DMS79 (cell line): ENCODE results near the gene SLC15A2.
"Not testable (repeated sequence)": the region's sequence is repeated elsewhere in the genome, so short reads cannot be mapped to it uniquely, and the experiment has no call there.

ENCODE experiments used
- DNase-seq: peaks from one replicate; lab custom pipeline; 2025; lab: John Stamatoyannopoulos, UW

Gene SLC15A2, protein sequence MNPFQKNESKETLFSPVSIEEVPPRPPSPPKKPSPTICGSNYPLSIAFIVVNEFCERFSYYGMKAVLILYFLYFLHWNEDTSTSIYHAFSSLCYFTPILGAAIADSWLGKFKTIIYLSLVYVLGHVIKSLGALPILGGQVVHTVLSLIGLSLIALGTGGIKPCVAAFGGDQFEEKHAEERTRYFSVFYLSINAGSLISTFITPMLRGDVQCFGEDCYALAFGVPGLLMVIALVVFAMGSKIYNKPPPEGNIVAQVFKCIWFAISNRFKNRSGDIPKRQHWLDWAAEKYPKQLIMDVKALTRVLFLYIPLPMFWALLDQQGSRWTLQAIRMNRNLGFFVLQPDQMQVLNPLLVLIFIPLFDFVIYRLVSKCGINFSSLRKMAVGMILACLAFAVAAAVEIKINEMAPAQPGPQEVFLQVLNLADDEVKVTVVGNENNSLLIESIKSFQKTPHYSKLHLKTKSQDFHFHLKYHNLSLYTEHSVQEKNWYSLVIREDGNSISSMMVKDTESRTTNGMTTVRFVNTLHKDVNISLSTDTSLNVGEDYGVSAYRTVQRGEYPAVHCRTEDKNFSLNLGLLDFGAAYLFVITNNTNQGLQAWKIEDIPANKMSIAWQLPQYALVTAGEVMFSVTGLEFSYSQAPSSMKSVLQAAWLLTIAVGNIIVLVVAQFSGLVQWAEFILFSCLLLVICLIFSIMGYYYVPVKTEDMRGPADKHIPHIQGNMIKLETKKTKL

DNA sequence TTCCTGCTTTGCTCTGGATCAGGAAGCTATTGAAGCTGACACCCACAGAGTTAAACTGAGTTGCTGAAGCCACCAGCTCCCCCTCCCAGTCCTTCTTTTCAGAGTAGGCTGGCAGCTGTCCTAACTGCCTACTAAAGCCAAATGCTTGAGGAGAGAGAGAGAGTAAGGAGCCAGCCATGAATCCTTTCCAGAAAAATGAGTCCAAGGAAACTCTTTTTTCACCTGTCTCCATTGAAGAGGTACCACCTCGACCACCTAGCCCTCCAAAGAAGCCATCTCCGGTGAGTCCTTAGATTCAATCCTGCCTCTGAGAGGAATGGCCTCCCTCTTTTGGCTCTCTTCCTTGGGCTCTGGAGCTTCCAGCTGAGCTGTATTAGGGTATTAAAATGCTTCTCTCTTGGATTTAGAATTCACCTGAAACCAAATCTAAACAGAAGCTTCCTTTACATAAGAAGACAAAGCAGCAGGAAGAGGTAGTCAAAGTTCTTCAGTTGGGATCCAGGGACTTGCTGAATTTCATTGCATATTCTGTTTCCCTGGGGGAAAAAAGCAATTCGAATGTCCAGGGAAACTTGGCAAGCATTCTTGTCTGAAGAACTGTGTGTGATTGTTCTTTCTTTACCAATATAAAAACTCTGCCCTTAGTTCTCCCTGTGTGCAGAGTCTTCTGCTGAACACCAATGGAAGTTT, at the start of gene SLC15A2:
SLC15A2 (plus strand) TSS at position 101 of the 690 bp plus-strand sequence; CDS start at position 177, 76 bp downstream.
- DNase-seq = no peak

DNA sequence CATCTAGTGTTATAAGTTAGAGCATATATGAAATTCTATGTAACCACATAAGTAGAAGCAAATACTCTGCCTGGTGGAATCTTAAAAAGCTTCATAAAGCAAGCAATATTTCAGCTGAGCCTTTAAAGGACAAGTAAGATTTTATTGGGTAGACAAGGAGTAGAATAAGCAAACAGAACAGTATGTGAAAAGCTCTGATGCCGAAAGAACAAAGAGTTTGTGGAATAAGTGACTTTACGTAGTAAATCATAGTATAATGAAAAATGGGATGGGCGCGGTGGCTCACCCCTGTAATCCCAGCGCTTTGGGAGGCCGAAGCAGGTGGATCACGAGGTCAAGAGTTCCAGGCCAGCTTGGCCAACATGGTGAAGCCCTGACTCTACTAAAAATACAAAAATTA, 49.3 kb upstream of the SLC15A2 start:
- no peak for DNase-seq

DNA sequence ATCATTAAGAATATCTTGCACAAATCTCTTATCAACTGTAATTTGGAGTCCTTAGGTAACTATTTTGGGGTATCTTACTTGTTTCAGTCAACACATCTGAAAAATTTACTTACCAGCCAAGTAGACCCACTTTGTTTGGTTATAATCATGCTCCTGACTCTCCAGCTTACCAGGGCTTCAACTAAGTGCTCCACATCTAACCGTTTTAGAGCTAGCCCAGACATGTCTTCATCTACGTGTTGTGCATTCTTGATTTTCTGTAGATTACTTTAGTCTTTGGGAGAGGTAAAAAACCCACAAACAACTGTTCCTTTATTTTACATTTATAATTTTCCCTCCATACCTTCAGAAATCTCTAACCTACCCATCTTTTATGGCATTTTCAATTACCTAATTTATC, 41.9 kb upstream of the SLC15A2 start:
- no peak for DNase-seq

DNA sequence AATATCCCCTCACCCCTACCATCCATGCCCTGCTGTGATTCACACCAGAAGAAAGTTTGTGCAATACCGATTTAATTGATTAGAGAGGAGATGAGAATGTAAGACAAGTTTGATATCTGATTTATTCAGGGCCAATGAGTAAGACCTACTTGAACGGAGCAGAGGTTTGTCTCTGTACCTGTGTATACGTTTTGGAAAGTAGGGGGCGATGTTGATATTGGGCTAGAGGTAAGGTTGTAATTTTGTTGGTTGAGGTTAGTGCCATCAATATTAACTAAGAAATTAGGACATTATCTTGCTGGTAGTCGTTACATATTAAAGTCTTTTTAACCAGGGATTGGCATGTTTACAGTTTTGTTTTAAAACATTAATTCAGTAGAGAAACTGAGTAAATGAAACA, 38.6 kb upstream of the SLC15A2 start:
- DNase-seq = no peak

DNA sequence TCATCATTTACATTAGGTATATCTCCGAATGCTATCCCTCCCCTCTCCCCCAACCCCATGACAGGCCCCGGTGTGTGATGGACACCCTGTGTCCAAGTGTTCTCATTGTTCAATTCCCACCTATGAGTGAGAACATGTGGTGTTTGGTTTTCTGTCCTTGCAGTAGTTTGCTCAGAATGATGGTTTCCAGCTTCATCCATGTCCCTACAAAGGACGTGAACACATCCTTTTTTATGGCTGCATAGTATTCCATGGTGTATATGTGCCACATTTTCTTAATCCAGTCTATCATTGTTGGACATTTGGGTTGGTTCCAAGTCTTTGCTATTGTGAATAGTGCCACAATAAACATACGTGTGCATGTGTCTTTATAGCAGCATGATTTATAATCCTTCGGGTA, 36.4 kb upstream of the SLC15A2 start:
- not testable (repeated sequence) for DNase-seq

DNA sequence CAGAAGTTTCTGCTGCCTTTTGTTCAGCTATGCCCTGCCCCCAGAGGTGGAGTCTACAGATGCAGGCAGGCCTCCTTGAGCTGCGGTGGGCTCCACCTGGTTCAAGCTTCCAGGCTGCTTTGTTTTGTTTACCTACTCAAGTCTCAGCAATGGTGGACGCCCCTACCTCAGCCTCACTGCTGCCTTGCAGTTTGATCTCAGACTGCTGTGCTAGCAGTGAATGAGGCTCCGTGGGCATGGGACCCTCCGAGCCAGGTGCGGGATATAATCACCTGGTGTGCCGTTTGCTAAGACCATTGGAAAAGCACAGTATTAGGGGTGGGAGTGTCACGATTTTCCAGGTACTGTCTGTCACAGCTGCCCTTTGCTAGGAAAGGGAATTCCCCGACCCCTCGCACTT, 31.0 kb upstream of the SLC15A2 start:
- not testable (repeated sequence) for DNase-seq

DNA sequence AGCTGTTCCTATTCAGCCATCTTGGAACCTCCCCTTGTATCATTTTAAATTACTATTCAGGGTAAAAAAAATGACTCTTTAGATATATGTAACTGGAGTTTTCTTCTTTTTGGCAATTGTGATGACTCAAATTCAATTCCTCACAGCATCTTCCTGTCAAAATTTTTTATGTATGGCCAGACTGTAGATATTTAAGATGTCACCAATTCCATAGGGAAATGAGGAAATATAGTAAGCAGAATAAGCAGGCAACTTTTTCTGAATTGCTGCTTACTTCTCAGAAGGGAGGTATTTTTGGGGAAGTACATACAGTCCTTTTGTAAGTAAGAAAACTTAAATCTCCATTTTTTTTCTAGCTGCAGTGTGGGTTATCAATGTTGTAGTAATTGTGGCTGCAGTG, 30.4 kb upstream of the SLC15A2 start:
- no peak for DNase-seq

DNA sequence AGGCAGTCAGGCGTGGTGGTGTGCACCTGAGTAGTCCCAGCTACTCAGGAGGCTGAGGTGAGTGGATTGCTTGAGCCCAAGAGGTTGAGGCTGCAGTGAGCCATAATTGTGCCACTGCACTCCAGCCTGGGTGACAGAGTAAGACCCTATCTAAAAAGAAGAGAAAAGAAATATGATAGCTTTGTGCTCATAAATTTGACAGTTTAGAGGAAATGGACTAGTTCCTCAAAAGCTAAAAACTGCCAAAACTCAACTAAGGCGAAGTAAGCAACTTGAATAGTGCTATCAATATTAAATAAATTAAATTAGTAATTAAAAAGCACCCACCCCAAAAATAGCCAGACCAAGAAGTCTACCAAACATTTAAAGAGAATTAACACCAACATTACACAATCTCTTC, 24.5 kb upstream of the SLC15A2 start:
- no peak for DNase-seq

DNA sequence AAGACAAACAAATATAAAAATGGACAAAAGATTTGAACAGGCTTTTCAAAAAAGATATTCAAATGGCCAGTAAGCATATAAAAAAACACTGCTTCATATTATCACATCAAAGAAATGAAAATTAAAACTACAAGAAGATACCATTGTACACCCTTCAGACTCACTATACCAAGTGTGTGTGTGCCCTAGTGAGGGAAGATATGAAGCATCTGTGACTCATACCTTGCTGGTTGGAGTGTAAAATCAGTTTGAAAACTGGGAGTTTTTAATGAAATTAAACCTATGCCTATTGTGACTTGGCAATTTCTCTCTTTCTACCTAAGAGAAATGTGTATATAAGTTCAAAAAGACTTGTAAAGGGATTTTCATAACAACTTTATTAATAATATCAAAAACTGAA, 23.5 kb upstream of the SLC15A2 start:
- DNase-seq = no peak

DNA sequence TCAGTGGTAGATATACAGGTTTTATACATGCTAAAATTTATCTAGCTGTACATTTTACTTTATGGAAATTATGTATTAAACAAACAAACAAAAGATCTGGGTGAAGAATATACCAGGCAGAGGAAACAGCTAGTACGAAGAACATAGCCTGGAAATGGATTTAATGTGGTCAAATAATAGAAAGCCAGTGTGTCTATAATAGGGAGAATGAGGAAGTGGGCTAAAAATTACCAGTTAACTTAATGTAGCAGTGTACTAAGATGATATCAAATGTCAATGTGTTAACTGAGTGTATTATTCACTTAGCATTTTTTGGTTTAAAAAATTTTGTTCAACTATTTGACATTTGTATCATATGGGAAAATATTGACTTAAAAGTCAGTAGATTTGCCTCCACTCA, 22.8 kb upstream of the SLC15A2 start:
- no peak for DNase-seq

DNA sequence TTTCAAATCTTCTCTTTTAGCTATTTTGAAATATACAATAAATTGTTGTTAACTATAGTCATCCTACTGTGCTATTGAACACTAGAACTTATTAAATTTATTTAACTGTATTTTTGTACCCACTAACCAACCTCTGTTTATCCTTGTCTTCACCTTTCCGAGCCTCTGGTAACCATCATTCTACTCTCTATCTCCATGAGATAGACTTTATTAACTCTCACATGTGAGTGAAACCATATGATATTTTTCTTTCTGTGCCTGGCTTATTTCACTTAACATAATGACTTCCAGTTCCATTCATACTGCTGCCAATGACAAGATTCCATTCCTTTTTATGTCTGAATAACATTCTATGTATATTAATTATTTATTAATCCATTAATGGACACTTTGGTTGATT, 15.8 kb upstream of the SLC15A2 start:
- no peak for DNase-seq

DNA sequence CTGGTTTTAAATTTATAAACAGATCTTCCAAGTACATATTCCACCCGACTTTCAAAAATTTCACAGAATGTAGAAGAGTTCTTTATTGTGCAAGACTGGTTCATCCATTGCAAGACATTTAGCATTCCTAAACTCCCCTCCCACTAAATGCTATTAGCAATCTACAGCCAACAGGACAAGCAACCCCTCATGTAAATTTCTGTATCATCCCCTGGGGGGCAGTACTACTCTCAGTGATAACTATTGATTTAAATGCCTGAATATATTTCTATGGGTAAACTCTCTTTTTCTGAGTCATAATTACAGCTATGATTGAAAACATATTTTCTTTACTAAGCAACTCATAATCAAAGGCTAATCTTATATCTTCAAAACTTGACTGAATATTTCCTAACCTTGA, 10.7 kb upstream of the SLC15A2 start:
- no peak for DNase-seq

DNA sequence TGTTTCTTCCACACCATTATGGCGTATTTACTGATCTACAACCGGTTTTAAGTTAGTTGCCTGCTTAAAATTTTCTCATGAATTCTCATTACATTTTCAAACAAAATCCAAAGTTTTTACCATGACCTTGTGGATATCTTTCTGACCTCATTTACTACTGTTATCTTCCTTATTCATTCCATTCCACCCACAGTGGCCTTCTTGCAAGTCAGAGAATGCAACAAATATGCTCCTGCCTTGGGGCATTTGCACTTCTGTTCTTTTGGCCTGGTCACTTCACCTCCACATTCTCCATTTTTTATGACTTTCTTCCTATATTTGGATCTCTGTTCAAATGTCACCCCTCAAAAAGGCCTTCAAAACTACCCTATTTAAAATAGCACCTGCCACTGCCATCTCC, 8.8 kb upstream of the SLC15A2 start:
- no peak for DNase-seq

DNA sequence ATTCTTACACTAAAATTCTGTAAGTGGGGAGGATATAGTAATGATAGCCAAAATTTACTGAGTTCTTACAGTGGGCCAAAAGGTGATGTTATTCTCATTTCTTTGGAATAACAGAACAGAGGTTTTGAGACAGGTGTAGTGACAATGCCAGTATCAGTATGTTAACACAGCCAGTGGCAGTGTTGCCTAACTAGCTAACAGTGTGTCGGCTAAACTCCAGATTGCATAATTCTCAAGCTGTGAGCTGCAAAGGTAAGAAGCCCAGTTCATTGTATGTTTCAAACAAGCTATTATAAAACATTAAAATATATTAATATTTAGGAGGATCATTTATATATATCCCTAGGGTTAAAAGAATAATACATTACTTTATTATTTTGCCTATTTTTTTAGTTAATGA, 920 bp downstream of the SLC15A2 start:
- no peak for DNase-seq

DNA sequence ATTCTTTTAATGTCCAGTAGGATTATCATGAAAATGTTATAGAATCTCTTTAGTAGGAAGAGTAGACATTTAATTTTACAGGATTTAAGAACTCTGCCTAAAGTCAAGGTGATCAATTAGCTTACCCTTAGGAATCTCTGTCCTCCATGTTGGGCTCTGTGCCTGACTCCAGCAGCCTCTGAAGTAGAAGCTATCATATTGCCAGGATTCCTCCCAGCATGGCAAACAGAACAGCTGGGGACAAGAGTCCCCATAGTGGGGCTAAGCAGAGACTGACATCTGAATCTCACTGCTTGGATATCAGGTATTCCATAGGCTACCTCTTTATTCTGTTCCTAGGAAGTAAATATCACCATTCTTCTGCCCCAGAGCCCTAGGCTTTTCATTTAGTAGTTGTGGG, 1.5 kb downstream of the SLC15A2 start:
- no peak for DNase-seq

DNA sequence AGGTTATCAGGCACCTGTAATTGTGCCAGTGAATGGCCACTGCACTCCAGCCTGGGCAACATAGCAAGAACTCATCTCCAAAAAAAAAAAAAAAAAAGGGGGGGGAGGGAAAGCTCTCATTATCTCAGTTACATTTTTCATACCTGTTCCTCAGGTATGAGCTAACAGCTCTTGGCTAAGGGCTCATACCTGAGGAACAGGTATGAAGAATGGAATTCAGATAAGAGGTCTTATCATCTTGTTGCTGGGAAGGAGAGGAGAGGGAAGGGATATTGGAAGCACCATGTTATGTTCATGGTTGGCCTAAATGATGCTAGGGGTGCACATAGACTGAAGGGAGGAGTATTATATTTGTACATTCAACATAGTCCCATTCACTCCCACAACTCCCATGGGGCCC, 2.6 kb downstream of the SLC15A2 start:
- DNase-seq = no peak

DNA sequence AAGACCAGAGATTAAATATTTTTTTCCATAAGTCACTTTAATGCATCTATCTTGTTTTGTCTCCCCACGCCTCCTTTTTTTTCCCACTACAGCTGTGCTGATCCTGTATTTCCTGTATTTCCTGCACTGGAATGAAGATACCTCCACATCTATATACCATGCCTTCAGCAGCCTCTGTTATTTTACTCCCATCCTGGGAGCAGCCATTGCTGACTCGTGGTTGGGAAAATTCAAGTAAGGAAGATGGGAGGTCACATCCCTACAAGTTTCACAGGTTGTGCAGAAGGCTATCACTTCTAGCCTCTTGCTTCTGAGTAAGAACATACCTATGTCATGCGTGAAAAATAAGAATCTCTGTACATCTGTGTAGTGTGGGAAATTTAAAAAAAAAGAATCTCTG, 3.1 kb downstream of the SLC15A2 start:
- DNase-seq = no peak

DNA sequence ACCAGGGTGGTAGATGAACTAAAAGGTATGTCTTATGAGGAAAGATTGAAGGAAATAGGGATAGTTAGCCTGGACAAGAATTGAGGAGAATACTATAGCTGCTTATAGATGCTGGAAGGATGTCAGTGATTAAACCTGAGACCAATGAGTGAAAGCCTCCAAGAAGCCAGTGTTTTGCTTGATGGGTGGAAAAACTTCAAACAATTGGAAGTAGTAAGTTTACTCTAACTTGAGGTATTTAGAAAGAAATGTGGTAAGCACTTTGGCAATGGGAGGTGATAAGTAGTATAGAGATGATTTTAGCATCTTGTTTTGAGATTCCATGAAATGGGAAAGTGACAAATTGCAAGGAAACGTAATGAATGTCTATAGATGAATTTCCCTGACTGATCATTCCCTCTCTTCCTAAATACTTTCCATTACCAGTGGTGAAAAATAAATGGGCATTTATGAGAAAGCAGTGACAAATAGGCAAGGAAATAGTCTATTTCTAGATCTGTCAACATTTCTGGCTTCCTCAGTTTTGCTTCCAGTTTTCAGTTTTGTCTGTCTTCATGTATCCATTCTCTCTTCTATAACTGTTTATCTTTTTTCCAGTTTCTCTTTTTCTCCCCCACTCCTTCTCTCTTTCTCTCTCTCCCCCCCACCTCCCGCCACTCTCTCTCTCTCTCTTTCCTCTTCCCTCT, 19.2 kb downstream of the SLC15A2 start:
- no peak for DNase-seq

DNA sequence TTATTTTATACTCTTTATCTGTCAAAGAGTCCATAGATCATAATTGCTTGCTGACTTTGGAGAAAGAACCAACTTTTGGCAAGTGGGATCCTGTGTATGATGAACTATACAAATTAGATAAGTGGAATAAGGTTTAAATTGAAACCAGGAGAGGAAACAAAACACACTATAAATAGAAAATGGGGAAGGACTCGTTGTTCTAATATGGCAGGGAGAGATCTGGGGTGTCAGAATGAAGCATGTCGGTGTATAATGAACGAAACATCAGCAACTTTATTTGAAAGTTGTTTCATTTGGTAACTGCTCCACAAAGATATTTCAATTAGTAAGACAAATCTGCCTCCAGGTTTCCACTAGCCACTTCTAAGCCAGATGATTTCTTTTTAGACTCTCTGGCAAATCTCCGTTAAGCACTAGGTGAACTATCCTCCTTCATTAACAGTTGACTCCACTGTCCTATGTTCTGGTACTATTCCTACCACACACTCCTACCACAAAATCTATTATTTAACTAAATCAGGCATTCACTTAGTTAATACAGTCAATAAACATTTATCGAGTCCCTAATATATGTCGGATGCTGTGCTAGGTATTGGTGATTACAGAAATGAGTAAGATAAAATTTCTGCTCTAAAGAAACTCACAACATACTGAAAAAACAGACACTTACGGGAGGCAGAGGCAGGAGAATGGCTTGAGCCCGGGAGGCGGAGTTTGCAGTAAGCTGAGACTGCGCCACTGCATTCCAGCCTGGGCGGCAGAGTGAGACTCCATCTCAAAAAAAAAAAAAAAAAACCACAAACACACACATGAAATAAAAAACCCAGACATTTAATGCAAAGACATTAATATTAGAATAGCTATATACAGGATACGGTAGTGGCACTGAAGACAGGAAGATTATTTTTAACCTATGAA, 20.1 kb downstream of the SLC15A2 start:
- DNase-seq = no peak

DNA sequence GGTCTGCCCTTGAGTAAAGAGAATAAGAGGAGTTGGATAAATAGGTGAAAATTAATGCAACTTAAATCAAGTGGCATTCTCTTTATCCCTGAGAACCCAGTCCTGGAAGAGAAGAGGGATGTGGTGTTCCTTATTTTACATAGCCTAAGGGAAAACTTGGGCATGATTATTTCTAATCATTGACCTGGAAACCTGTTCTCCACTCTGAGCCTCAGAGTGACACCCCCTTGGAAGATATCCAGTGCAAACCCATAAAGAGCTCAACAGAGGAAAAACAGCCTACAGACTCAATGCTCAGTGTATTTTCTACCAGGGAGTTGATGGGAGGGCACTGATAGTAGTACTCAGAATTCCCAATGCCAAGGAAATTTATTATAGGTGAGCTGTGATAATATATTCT, 22.0 kb downstream of the SLC15A2 start:
- peak; percentile 9 for DNase-seq

DNA sequence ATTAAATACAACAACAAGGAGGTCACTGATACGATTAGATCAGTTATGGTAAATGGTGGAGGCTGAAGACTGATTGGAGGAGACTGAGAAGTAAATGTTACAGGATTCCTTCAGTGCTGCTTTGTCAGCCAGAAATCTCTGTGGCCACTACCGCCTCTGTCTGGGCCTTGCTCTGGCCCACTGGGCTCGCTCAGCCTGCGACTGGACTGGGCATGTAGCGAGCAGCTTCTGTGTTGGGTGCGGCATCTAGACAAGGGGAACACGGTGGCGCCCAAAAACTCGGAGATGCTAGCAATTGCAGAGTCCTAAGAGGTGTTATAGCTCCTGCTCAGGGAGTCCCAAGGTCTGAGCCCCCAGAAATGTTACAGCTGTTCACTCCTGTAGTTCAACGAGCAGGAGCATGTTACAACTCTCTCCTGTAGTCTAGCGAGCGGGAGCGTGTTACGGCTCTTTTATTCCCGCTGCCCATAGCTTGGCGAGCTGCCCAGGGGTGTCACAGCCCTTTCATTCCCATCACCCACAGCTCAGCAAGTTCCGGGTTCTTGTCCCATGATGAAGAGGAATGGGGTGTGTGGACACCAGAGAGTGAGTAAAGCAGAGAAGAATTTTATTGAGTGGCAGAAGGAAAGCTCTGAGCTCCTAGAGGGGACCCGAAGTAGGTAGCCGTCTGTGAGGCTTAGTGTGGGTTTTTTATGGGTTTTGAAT, 24.7 kb downstream of the SLC15A2 start:
- no peak for DNase-seq
